Left ventricle myocardium inferior (tissue), 1 donor: Measurements from ENCODE around the gene TIE1. TPM values are rescaled to one million over a fixed set of nuclear protein-coding genes. Genes with fewer than 3 reads are reported as not detected.
A peak's percentile ranks its signal among the peaks of the same experiment; 100 is the strongest.

ENCODE experiments used
- DNase-seq: peaks from one replicate; pipeline ENCODE4 v3.0.0-alpha.2; 2020
- H3K27ac ChIP-seq: fragments of 200-600 bp; replicated peaks from 2 replicates; pipeline ENCODE4 v1.8.0; 2021
- H3K27me3 ChIP-seq: fragments of 200-600 bp; 2 replicates; pipeline ENCODE4 v1.8.0; 2021; ENCODE audit warnings: low read depth
- H3K36me3 ChIP-seq: fragments of 200-600 bp; 2 replicates; pipeline ENCODE4 v1.8.0; 2021
- H3K4me1 ChIP-seq: fragments of 200-600 bp; 2 replicates; pipeline ENCODE4 v1.8.0; 2021
- H3K4me3 ChIP-seq: fragments of 200-600 bp; 2 replicates; pipeline ENCODE4 v1.8.0; 2021; ENCODE audit warnings: mild to moderate bottlenecking, moderate library complexity
- H3K9me3 ChIP-seq: fragments of 200-600 bp; replicated peaks from 2 replicates; pipeline ENCODE4 v1.8.0; 2021
- intact Hi-C: fragments of 100-400 bp; cut with micrococcal nuclease; formaldehyde crosslinking; loops from one replicate; pipeline ENCODE4 v1.11.0; 2022
- total RNA-seq: library from RNA; stranded (reverse); fragmentation: NEBNext Ultra II Directional; extraction: Animal tissue kit (Norgen Biotek cat#: 25700); gene quantifications from one replicate; pipeline ENCODE4 v1.2.1, GENCODE V29; 2021
- TF ChIP-seq, protein P1 (sequence below): fragments of 200-600 bp; IDR thresholded peaks from 2 replicates; pipeline ENCODE4 v1.8.0; 2021; ENCODE audit warnings: antibody characterized with exemption, mild to moderate bottlenecking, borderline replicate concordance
- donor health status: DM: no; HTN: yes; CAD: no; lungs with severe emphysema.

The TIE1 gene
- total RNA-seq, 1 donor from 2014 or later = 25.1 TPM

DNA sequence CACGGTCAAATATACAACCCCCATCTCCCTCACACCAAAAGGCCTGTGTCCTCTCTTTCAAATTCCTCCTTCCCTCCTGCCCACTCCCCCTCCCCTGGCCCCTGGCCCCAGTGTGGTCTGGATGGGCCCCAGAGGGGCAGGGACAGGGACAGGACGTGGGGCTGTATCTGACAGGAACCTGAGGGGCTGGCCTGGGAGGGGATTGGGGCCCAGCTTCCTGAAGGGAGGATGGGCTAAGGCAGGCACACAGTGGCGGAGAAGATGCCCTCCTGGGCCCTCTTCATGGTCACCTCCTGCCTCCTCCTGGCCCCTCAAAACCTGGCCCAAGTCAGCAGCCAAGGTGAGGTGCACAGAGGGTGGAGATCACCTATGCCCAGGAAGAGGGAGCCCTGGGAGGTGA, 36.8 kb downstream of the TIE1 start, which contains the start of gene MPL:
TSS of gene MPL (plus strand) at position 231 of the 400 bp plus-strand sequence. CDS start at position 262, 31 bp downstream.
- intact Hi-C loops = no loop called here
- no peak for DNase-seq

GRCh38 chr1:43338001-43338400, 37.2 kb downstream of the TIE1 start:
- Histone ChIP-seq H3K36me3 (no peaks in the 10 kb centered on the region), H3K27me3 (no peaks in the 10 kb centered on the region), H3K4me3 (no peak overlapping the region), H3K9me3 (no peaks in the 10 kb centered on the region), H3K4me1 (peaks cover 9% of the 10 kb centered on the region), H3K27ac (no peak overlapping the region)
- TF ChIP-seq, protein P1, sequence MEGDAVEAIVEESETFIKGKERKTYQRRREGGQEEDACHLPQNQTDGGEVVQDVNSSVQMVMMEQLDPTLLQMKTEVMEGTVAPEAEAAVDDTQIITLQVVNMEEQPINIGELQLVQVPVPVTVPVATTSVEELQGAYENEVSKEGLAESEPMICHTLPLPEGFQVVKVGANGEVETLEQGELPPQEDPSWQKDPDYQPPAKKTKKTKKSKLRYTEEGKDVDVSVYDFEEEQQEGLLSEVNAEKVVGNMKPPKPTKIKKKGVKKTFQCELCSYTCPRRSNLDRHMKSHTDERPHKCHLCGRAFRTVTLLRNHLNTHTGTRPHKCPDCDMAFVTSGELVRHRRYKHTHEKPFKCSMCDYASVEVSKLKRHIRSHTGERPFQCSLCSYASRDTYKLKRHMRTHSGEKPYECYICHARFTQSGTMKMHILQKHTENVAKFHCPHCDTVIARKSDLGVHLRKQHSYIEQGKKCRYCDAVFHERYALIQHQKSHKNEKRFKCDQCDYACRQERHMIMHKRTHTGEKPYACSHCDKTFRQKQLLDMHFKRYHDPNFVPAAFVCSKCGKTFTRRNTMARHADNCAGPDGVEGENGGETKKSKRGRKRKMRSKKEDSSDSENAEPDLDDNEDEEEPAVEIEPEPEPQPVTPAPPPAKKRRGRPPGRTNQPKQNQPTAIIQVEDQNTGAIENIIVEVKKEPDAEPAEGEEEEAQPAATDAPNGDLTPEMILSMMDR = no peak
- intact Hi-C loops = no loop called here
- no peak for DNase-seq

More for the DNA sequence above, 36.8 kb downstream of the TIE1 start, which contains the start of gene MPL:
- no peak within 1 kb of the TSS for H3K4me3 ChIP-seq
- no peaks in the 10 kb centered on the region for H3K36me3 ChIP-seq
- no peaks in the 10 kb centered on the region for H3K9me3 ChIP-seq
- H3K27ac ChIP-seq = no peak within 1 kb of the TSS
- peaks cover 8% of the 10 kb centered on the region for H3K4me1 ChIP-seq
- TF ChIP-seq, protein P1 = no peak
- H3K27me3 ChIP-seq = no peaks in the 10 kb centered on the region

GRCh38 chr1:43339584-43340232, 38.9 kb downstream of the TIE1 start:
- Histone ChIP-seq H3K27ac (no peak overlapping the region), H3K4me3 (no peak overlapping the region), H3K4me1 (peaks cover 20% of the 10 kb centered on the region), H3K36me3 (no peaks in the 10 kb centered on the region), H3K9me3 (no peaks in the 10 kb centered on the region), H3K27me3 (no peaks in the 10 kb centered on the region)
- intact Hi-C loops = no loop called here
- DNase-seq = no peak
- TF ChIP-seq, protein P1 = no peak

DNA sequence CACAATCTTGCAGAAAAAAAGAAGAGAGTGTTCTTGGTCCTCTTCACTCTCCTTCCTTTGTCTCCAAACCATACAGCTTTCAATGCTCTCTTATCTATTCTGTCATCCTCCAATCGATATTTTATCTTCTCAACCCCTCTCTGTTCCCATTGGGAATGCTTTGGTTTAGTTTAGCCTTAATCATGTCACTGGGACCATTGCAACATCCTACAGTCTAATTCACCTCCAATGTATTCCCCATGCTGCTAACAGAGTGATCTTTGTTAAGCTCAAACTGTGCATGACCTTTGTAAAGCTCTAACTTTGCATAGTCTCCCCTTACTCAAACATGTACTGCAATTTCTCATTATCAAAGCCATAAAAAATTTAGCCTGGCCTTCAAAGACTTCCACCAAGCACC, 39.8 kb downstream of the TIE1 start:
- Histone ChIP-seq H3K36me3 (no peaks in the 10 kb centered on the region), H3K9me3 (no peaks in the 10 kb centered on the region), H3K4me1 (peaks cover 26% of the 10 kb centered on the region), H3K27me3 (no peaks in the 10 kb centered on the region), H3K4me3 (no peak overlapping the region), H3K27ac (no peak overlapping the region)
- TF ChIP-seq, protein P1 = no peak
- DNase-seq = no peak
- intact Hi-C loops = no loop called here

DNA sequence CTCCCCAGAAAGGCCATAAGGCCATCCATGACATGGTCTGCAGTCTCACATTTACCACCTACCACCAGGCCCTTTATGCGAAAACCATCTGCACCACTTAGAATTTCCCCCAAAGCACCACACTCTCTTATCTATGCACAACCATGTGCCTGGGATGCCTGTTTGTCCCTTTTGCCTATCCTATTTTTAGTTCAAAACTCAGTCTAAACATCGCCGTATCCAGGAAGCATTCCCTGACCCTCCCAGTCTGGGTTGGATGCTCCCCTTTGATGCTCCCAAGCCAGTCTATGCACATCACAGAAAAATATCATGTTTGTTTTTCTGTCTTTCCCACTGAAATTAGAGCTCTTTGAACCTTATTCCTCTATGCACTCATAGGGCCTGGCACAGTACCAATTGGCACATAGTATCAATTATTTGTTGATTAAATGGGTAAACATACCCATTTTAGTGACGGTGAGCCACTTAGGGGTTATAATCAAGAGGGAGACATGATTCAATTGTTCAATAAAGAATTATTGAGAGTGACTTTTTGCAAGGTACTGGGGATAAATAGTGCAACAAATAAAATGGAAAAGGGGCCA, 43.6 kb downstream of the TIE1 start:
- Histone ChIP-seq H3K9me3 (no peaks in the 10 kb centered on the region), H3K4me3 (no peak overlapping the region), H3K36me3 (no peaks in the 10 kb centered on the region), H3K27me3 (no peaks in the 10 kb centered on the region), H3K27ac (peak overlapping the region; percentile 99), H3K4me1 (peaks cover 60% of the 10 kb centered on the region)
- no peak for DNase-seq
- TF ChIP-seq, protein P1 = no peak
- intact Hi-C loops = no loop called here
